GM18505 (cell line): ENCODE measurements around the gene TOLLIP.

Experiments
- ATAC-seq: cut with Tn5 transposase; IDR thresholded peaks from one replicate; pipeline ENCODE4 v1.9.1; 2021; ENCODE audit not compliant: unreplicated experiment
- POLR2A ChIP-seq: IDR thresholded peaks from 4 replicates; pipeline ENCODE4 v1.6.1; 2011; ENCODE audit warnings: borderline replicate concordance; ENCODE audit not compliant: insufficient read depth, insufficient read length; ENCODE audit errors: extremely low read depth

The TOLLIP gene

DNA sequence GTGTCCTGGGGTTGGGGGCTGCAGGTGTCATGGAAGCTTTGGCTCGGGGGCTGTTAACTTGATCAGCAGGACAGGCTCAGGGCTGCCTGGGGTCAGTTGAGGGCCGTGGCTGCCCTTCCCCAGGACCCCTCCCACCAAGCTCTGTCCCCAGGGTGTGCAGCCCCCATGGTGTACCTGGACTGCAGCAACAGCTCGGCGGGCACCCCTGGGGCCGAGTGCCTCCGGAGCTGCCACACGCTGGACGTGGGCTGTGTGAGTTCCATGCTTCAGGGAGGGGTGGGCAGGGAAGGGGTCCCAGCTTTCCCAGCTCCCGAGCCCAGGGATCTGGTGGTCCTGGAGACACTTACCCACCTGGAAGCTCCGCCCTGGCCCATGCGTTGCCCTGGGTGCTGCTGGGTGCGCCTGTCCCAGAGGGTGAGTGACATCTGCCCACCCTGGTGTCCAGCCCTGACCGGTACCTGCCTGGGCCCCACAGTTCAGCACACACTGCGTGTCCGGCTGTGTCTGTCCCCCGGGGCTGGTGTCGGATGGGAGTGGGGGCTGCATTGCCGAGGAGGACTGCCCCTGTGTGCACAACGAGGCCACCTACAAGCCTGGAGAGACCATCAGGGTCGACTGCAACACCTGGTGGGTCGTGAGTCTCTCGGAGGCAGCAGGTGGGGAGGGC is 75.2 kb downstream of the TOLLIP start:
- no peak for ATAC-seq
- no peak for TF ChIP-seq POLR2A

DNA sequence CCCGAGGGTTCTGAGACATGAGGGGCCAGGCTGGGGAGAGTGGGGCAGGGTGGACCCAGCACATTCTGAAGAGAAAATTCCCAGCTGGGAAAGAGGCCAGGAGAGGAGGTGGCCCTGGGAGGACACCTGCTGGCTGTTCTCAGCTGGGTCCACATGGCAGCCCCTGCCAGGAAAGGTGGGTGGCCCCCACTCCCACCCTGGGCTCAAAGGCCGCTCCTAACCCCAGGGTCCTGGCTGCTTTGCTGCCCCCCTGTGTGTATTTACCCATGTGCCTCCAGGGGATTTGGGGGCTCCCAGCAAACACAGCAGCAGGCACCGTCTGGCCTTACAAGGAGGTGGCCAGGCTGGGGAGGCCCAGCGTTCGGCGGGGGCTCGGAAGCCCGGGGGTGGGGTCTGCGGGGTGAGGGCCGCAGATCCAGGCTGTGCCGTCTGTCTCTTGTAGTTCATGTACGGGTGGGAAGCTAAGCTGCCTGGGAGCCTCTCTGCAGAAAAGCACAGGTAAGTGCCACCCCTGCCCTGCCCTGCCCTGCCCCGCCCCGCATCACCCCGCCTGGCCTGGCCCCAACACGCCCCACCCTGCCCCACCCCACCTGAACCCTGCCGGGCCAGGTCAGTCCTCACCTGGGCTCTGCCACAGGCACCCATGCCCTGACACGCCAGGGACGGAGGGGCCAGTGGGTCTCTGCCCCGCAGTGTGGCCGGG is 75.9 kb downstream of the TOLLIP start:
- TF ChIP-seq POLR2A = no peak
- no peak for ATAC-seq

DNA sequence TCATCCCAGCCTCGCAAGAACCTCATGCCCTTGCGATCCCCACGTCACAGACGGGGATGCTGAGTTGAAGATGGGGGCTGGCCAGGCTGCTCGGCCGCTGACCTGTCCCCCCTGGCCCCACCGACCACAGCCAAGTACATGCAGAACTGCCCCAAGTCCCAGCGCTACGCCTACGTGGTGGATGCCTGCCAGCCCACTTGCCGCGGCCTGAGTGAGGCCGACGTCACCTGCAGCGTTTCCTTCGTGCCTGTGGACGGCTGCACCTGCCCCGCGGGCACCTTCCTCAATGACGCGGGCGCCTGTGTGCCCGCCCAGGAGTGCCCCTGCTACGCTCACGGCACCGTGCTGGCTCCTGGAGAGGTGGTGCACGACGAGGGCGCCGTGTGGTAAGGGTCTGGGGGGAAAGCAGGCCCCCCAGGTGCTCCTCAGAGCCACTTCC is 76.5 kb downstream of the TOLLIP start:
- TF ChIP-seq POLR2A = no peak
- no peak for ATAC-seq

DNA sequence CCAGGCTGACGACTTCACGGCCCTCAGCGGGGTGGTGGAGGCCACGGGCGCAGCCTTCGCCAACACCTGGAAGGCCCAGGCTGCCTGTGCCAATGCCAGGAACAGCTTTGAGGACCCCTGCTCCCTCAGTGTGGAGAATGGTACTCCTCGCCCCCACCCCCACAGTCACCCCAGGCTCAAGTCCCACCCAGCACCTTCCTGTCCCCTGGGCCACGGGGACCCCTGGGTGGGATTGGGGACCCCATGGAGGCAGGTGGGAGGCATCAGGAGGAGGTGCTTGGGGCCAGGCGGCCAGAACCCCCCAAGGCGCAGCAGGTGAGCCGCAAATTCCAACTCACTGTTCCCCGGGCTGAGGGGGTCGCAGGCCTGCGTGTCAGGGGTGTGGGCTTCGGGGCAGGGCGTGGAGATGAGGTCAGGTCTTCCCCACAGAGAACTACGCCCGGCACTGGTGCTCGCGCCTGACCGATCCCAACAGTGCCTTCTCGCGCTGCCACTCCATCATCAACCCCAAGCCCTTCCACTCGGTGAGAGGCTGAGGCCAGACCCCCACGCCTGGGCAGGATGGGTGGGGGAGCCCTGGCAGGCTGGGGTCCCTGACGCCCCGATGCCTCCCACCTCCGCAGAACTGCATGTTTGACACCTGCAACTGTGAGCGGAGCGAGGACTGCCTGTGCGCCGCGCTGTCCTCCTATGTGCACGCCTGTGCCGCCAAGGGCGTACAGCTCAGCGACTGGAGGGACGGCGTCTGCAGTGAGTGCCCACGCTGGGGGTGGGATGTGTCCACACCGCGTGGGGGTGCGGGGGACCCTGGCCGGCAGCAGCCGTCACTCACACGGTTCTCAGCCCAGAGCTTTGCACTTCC is 77.2 kb downstream of the TOLLIP start:
- no peak for ATAC-seq
- TF ChIP-seq POLR2A = no peak

DNA sequence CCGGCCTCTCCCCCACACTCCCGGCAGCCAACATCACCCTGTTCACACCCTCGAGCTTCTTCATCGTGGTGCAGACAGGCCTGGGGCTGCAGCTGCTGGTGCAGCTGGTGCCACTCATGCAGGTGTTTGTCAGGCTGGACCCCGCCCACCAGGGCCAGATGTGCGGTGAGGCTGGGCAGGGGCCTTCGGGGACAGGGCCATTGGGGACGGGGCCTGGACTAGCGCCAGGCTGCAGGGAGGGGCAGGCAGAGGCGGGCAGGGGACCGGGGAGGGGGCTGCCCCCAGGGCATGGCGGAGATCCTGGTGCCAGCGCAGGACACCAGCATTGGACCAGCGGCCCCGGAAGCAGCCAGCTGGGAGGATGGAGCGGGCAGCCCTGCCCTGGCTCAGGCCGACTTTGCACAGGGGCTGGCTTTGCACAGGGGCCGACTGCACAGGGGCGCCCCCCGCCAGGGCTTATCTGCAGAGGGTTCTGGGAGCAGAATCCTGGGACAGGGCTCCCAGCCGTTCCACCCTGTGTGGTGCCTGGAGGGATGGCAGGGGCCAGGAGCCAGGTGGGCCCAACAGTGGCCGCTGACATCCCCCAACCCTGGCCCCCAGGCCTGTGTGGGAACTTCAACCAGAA is 77.9 kb downstream of the TOLLIP start:
- no peak for ATAC-seq
- no peak for TF ChIP-seq POLR2A

DNA sequence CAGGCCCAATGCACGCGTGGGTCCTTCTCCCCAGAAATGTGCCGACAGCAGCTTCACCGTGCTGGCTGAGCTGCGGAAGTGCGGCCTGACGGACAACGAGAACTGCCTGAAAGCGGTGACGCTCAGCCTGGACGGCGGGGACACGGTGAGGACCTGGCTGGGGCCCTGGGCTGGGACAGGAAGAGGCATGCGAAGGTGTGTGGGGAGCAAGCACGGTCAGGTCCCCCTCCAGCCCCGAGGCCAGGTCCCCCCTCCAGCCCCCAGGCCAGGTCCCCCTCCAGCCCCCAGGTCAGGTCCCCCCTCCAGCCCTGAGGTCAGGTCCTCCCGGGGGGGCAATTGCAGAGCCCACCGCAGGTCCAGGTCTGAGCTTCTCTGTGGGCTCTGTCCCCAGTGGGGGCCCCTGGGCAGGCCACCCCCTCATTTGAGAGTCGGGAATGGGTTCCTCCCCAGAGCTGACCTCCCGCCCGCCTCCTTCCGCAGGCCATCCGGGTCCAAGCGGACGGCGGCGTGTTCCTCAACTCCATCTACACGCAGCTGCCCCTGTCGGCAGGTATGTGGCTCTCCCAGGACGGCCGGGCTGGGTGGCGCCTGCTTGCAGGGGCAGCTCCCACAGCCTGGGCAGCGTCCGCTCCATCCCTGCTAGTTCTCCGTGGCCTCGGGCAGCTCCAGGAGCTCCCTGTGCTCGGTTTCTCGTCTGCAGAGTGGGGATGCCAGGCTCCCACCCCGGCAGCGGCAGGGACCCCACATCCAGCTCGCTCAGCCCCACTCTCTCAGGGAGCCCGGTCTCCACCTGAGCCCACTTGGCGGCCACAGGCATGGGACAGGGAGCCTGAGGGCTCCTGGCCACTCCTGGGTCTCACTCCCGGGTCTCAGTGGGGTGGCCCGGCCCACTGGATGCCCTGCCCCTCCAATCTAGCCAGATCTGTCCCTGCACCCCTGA is 78.7 kb downstream of the TOLLIP start:
- no peak for TF ChIP-seq POLR2A
- ATAC-seq = no peak

DNA sequence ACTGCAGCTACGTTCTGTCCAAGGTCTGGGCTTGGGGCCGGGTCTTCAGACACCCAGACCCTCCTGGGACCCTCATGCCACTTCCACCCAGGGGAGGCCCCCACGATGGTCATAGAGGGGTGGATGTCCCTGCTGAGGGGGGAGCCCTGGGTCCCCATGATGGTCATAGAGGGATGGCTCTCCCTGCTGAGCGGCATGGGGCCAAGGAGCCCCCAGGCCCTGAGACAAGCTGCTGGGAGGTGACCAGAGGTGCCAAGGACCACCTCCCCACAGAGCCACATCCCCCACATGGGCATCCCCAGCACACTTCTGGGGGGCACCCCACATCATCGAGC is 79.3 kb downstream of the TOLLIP start:
- no peak for ATAC-seq
- TF ChIP-seq POLR2A = no peak

DNA sequence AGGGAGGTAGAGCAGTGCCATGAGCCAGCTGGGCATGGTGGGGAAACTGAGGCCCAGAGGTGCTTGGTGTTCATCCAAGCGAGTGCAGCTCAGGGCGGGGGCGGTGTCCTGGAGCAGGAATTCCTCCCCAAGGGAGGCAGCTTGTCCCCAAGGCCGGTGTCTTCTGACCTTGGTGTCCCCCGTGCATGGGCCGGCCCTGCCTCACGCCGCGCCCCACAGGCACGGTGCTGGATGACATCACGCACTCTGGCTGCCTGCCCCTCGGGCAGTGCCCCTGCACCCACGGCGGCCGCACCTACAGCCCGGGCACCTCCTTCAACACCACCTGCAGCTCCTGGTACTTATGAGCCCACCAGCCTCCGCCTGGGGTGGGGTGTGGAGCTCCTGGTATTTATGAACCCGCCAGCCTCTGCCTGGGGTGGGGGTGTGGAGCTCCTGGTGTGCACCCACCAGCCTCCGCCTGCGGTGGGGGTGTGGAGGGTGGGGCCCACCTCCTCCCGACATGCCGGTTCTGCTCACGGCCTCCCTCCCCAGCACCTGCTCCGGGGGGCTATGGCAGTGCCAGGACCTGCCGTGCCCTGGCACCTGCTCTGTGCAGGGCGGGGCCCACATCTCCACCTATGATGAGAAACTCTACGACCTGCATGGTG is 79.8 kb downstream of the TOLLIP start:
- no peak for TF ChIP-seq POLR2A
- no peak for ATAC-seq

DNA sequence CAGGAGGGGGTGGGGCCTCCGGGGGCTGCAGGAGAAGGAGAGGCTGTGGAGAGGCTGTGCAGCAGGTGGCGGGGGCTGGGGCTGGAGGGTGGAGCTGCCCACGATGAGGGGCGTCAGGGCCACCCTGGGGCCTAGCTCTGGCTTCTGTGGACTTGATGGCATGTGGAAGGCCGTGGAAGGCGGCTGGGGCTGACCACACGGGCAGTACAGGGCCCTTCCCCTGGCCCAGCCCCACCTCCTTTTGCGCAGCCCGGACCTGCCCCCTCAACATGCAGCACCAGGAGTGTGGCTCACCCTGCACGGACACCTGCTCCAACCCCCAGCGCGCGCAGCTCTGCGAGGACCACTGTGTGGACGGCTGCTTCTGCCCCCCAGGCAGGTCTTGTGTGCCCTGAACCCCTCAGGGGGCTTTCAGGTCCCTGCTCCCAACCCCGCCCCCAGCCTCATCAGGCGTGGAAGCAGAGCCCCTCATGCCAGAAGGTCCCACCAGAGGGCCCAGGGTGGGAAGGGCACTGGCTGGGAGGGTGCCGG is 80.4 kb downstream of the TOLLIP start:
- ATAC-seq = no peak
- TF ChIP-seq POLR2A = no peak

DNA sequence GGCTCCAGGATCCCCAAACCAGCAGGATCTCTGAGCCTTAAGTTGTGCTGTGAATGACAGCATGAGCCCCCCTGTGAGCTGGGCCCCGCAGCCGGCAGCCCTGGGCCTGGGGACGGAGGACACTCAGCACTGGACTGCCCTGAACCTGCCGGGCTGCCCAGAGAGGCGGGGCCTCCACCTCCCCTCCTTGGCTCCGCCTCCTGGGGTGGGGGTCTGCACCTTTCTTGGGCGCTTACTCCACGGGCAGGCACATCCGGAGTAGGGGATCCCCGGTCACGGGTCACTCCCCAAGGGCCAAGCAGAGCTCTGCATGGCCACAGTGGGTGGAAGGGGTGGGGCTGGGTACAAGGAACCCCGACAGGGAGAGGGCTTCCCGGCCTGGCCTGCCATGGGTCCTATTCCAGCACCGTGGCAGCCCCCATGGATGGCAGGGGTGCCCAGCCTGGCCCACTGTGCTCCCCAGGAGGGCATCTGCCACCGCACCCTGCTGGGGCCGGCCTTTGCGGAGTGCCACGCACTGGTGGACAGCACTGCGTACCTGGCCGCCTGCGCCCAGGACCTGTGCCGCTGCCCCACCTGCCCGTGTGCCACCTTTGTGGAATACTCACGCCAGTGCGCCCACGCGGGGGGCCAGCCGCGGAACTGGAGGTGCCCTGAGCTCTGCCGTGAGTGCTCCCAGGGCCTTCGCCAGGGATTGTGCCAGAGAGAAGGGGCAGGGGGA is 81.2 kb downstream of the TOLLIP start:
- no peak for TF ChIP-seq POLR2A
- no peak for ATAC-seq

DNA sequence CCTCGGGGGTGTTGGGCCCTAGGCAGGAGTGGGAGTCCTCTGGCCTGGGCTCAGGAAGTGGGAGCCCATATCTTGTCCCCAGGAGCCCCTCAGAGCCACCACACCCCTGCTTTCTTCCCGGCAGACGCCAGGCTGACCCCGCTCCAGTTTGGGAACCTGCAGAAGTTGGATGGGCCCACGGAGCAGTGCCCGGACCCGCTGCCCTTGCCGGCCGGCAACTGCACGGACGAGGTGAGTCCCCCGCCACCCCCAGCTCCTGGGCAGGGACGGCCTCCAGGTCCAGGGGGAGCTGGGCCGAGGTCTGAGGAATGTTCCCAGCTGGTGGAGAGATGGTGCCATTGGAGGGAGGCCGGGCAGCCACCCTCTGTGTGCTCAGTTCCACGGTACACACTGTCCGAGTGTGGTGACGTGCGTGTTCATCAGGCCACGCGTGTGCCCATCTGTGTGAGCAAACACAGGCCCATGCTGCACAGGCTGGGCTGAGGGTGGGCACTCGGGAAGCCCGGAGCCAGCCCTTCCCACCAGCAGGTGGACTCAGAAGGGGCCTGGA is 81.8 kb downstream of the TOLLIP start:
- ATAC-seq = no peak
- no peak for TF ChIP-seq POLR2A
